Peyer's patch (tissue), 4 donors: ENCODE results near the gene PPTC7. TPM values are rescaled to one million over a fixed set of nuclear protein-coding genes. Genes with fewer than 3 reads are reported as not detected.
A peak's percentile ranks its signal among the peaks of the same experiment; 100 is the strongest.
"Not testable (repeated sequence)": the region's sequence is repeated elsewhere in the genome, so short reads cannot be mapped to it uniquely, and the experiment has no call there.

Experiments
- DNase-seq, 3 donors: peaks; one replicate each; pipeline ENCODE4 v3.0.0-alpha.2; 2017 to 2019
- H3K27ac ChIP-seq, 4 donors: fragments of 200-600 bp; sonication (generic); one replicate each; pipeline ENCODE4 v1.5.1; 2016 to 2019
- H3K27me3 ChIP-seq, 2 donors: fragments of 200-600 bp; sonication (generic); one replicate each; pipeline ENCODE4 v1.5.1; 2019
- H3K36me3 ChIP-seq, 3 donors: fragments of 200-600 bp; sonication (generic); one replicate each; pipeline ENCODE4 v1.5.1; 2016 to 2019
- H3K4me1 ChIP-seq, 4 donors: fragments of 200-600 bp; sonication (generic); one replicate each; pipeline ENCODE4 v1.5.1; 2016 to 2019
- H3K4me3 ChIP-seq, 4 donors: fragments of 200-600 bp; sonication (generic); 1 replicate in 3 of 4; 2 replicates in 1 of 4; pipeline ENCODE4 v1.5.1; 2016 to 2019; ENCODE audit warnings: mild to moderate bottlenecking in 1 of 4
- H3K9me3 ChIP-seq, 4 donors: fragments of 200-600 bp; sonication (generic); one replicate each; pipeline ENCODE4 v1.5.1; 2016 to 2019; ENCODE audit warnings: mild to moderate bottlenecking in 1 of 4
- CTCF ChIP-seq, 6 experiments: fragments of 450-650 bp in 4 of 6; fragments of 200-600 bp in 2 of 6; sonication (generic) in 1 of 6; IDR thresholded peaks; one replicate each; pipeline ENCODE4 v1.5.1; 2017 to 2019; ENCODE audit warnings: antibody characterized with exemption in 6 of 6, mild to moderate bottlenecking in 3 of 6, moderate library complexity in 1 of 6
- POLR2A ChIP-seq, 2 donors: fragments of 450-650 bp; IDR thresholded peaks; one replicate each; pipeline ENCODE4 v1.5.1; 2017; ENCODE audit warnings: antibody characterized with exemption in 2 of 2, mild to moderate bottlenecking in 2 of 2, moderate library complexity in 2 of 2
- total RNA-seq, 4 donors: library from RNA; depleted of rRNA; stranded (reverse); fragments of >200 nt; gene quantifications; one replicate each; pipeline ENCODE4 v1.1.0, GENCODE V29; 2016

Gene PPTC7
- total RNA-seq, 4 donors from 2014 or later: 19.5 to 21.4 (median 20.1) TPM

- Histone ChIP-seq H3K36me3 (no peaks in the 10 kb centered on the region), H3K9me3 (no peaks in the 10 kb centered on the region), H3K4me1 (peaks cover 0 to 52% (median 7%) of the 10 kb centered on the region in 4 donors), H3K27ac (peak overlapping the region in 2 of 4 donors; percentile 2 to 29), H3K27me3 (no peaks in the 10 kb centered on the region), H3K4me3 (no peak overlapping the region)
- TF ChIP-seq CTCF (IDR thresholded peaks at IDR 0.05): no peak
- TF ChIP-seq POLR2A (IDR thresholded peaks at IDR 0.05): no peak
- no peak for DNase-seq
These were observed 18.6 kb downstream of the PPTC7 start for GRCh38 chr12:110564471-110564991.

GRCh38 chr12:110563702-110564470 is 19.2 kb downstream of the PPTC7 start:
- TF ChIP-seq POLR2A (IDR thresholded peaks at IDR 0.05) (no peak), CTCF (IDR thresholded peaks at IDR 0.05) (no peak)
- Histone ChIP-seq H3K4me3 (no peak overlapping the region), H3K9me3 (no peaks in the 10 kb centered on the region), H3K27ac (peak overlapping the region in 2 of 4 donors; percentile 2 to 29), H3K36me3 (no peaks in the 10 kb centered on the region), H3K27me3 (no peaks in the 10 kb centered on the region), H3K4me1 (peaks cover 0 to 52% (median 7%) of the 10 kb centered on the region in 4 donors)
- no peak for DNase-seq

- H3K4me3 ChIP-seq, H3K36me3 ChIP-seq, H3K9me3 ChIP-seq, H3K27me3 ChIP-seq: not testable (repeated sequence)
- peaks cover 0 to 52% (median 7%) of the 10 kb centered on the region in 4 donors for H3K4me1 ChIP-seq
- DNase-seq: peak in 1 of 3 donors; percentile 58
- peak overlapping the region in 1 of 4 donors; percentile 44 for H3K27ac ChIP-seq
These were observed 20.7 kb downstream of the PPTC7 start for GRCh38 chr12:110562386-110562785.

GRCh38 chr12:110561471-110562201 is 21.5 kb downstream of the PPTC7 start:
- H3K27ac ChIP-seq: peak overlapping the region in 1 of 4 donors; percentile 13
- H3K4me1 ChIP-seq: peaks cover 0 to 45% (median 7%) of the 10 kb centered on the region in 4 donors

GRCh38 chr12:110560946-110561345 is 22.2 kb downstream of the PPTC7 start:
- H3K4me3 ChIP-seq: no peak overlapping the region
- no peak overlapping the region for H3K27ac ChIP-seq
- no peak for TF ChIP-seq POLR2A (IDR thresholded peaks at IDR 0.05)
- no peak for TF ChIP-seq CTCF (IDR thresholded peaks at IDR 0.05)
- no peak for DNase-seq
- peaks cover 0 to 45% (median 7%) of the 10 kb centered on the region in 4 donors for H3K4me1 ChIP-seq
- no peaks in the 10 kb centered on the region for H3K27me3 ChIP-seq
- no peaks in the 10 kb centered on the region for H3K9me3 ChIP-seq
- H3K36me3 ChIP-seq: no peaks in the 10 kb centered on the region

More at GRCh38 chr12:110561471-110562201, 21.5 kb downstream of the PPTC7 start:
- no peak for DNase-seq
- H3K4me3 ChIP-seq: no peak overlapping the region
- no peak for TF ChIP-seq CTCF (IDR thresholded peaks at IDR 0.05)
- TF ChIP-seq POLR2A (IDR thresholded peaks at IDR 0.05): no peak
- H3K36me3 ChIP-seq: no peaks in the 10 kb centered on the region
- H3K9me3 ChIP-seq: no peaks in the 10 kb centered on the region
- H3K27me3 ChIP-seq: no peaks in the 10 kb centered on the region

- peaks cover 0 to 40% (median 7%) of the 10 kb centered on the region in 4 donors for H3K4me1 ChIP-seq
- H3K27me3 ChIP-seq: no peaks in the 10 kb centered on the region
- H3K27ac ChIP-seq: no peak overlapping the region
- no peak for TF ChIP-seq POLR2A (IDR thresholded peaks at IDR 0.05)
- no peak for TF ChIP-seq CTCF (IDR thresholded peaks at IDR 0.05)
- no peaks in the 10 kb centered on the region for H3K9me3 ChIP-seq
- H3K4me3 ChIP-seq: no peak overlapping the region
- H3K36me3 ChIP-seq: no peaks in the 10 kb centered on the region
- no peak for DNase-seq
These were observed 23.1 kb downstream of the PPTC7 start for GRCh38 chr12:110560048-110560447.

- H3K4me3 ChIP-seq, H3K36me3 ChIP-seq, H3K27ac ChIP-seq, H3K9me3 ChIP-seq, DNase-seq, H3K27me3 ChIP-seq: not testable (repeated sequence)
- peaks cover 0 to 39% (median 5%) of the 10 kb centered on the region in 4 donors for H3K4me1 ChIP-seq
These were observed 24.2 kb downstream of the PPTC7 start for GRCh38 chr12:110558945-110559344.
